HL-60 (cell line): ENCODE data around the gene RDH16.
"Not testable (repeated sequence)": the region's sequence is repeated elsewhere in the genome, so short reads cannot be mapped to it uniquely, and the experiment has no call there.

Source experiments
- POLR2AphosphoS5 ChIP-seq: IDR thresholded peaks from 2 replicates; pipeline ENCODE4 v1.6.1; 2012; ENCODE audit warnings: low read depth
- TF ChIP-seq, protein P1 (sequence below): IDR thresholded peaks from one replicate; pipeline ENCODE4 v1.5.1; 2011; ENCODE audit warnings: low read length, control low read depth, inconsistent platforms; ENCODE audit not compliant: insufficient read depth

DNA sequence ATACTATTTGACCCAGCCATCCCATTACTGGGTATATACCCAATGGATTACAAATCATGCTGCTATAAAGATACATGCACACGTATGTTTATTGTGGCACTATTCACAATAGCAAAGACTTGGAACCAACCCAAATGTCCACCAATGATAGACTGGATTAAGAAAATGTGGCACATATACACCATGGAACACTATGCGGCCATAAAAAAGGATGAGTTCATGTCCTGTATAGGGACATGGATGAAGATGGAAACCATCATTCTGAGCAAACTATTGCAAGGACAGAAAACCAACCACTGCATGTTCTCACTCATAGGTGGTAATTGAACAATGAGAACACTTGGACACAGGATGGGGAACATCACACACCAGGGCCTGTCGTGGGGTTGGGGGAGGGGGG is 16.8 kb upstream of the RDH16 start:
- TF ChIP-seq, protein P1, sequence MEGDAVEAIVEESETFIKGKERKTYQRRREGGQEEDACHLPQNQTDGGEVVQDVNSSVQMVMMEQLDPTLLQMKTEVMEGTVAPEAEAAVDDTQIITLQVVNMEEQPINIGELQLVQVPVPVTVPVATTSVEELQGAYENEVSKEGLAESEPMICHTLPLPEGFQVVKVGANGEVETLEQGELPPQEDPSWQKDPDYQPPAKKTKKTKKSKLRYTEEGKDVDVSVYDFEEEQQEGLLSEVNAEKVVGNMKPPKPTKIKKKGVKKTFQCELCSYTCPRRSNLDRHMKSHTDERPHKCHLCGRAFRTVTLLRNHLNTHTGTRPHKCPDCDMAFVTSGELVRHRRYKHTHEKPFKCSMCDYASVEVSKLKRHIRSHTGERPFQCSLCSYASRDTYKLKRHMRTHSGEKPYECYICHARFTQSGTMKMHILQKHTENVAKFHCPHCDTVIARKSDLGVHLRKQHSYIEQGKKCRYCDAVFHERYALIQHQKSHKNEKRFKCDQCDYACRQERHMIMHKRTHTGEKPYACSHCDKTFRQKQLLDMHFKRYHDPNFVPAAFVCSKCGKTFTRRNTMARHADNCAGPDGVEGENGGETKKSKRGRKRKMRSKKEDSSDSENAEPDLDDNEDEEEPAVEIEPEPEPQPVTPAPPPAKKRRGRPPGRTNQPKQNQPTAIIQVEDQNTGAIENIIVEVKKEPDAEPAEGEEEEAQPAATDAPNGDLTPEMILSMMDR, result not testable (repeated sequence)
- TF ChIP-seq POLR2AphosphoS5, result not testable (repeated sequence)
